Limb (tissue), 2 donors: ENCODE results near the gene DCAF4.
A peak's percentile ranks its signal among the peaks of the same experiment; 100 is the strongest.
"Not testable (repeated sequence)": the region's sequence is repeated elsewhere in the genome, so short reads cannot be mapped to it uniquely, and the experiment has no call there.

Source experiments
- DNase-seq, 2 donors: peaks; one replicate each; pipeline ENCODE4 v3.0.0-alpha.2; 2016; ENCODE audit errors: extremely low spot score in 2 of 2

DCAF4 gene

DNA sequence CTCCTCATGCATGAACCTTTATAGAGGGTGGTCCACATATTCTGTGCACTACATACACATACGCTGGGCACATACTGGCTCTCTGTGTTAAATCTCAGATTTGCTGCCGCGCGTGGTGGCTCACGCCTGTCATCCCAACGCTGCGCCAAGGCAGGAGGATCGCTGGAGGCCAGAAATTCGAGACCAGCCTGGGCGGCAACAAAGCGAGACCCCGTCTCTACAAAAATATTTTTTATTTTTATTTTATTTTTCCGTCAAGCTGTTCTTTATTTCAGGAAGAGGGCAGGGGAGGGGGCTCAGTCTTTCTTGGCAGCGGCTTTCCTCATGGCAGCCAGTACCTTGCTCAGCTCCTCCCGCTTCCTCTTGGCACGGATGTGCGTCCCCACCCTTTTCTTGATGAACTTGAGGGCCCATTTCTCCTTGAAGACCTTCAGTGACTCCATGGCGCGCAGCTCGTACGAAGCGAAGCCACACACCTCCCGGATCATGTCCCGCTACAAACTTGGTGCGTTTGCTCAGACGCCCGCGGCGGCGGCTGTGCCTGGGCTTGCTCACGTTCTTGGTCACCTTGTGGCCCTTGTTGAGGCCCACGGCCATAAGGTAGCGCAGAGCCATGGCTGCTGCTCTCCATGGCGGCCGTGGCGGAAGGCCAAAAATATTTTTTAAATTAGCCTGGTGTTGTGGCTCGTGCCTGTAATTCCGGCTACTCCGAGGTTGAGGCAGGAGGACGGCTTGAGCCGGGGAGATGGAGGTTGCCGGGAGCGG, 3.2 kb downstream of the DCAF4 start:
- no peak for DNase-seq

DNA sequence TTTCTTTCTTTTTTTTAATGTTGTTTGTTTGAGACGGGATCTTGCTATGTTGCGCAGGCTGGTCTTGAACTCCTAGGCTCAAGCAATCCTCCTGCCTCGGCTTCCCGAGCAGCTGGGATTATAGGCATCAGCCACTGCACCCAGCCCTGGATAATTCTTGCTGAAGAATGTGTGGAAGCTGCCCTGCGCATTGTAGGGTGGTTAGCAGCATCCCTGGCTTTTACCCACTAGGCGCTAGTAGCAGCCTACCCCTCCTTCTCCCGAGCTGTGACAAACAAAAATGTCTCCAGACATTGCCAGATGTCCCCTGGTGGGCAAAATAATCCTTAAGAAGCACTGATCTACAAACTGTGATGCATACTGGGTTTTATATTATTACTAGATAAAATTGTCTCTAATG, 6.6 kb downstream of the DCAF4 start:
- no peak for DNase-seq

DNA sequence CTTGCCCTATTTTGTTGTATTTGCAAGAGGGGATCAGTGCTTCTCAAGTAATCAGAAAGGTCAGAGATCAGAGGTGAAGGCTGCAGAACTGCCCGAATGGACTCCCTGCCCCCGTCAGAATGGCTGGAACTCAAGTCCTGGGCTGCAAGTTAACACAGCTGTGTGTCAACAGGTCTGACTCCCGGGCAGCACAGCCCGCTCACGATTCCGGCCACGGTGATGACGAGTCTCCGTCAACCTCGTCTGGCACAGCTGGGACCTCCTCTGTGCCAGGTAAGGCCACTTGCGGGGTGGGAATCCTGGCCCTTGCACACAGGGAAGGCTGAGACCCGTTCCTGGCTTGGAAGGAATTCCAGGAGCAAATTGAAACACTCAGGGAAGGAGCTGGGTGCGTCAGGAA, 13.4 kb downstream of the DCAF4 start:
- DNase-seq: no peak

DNA sequence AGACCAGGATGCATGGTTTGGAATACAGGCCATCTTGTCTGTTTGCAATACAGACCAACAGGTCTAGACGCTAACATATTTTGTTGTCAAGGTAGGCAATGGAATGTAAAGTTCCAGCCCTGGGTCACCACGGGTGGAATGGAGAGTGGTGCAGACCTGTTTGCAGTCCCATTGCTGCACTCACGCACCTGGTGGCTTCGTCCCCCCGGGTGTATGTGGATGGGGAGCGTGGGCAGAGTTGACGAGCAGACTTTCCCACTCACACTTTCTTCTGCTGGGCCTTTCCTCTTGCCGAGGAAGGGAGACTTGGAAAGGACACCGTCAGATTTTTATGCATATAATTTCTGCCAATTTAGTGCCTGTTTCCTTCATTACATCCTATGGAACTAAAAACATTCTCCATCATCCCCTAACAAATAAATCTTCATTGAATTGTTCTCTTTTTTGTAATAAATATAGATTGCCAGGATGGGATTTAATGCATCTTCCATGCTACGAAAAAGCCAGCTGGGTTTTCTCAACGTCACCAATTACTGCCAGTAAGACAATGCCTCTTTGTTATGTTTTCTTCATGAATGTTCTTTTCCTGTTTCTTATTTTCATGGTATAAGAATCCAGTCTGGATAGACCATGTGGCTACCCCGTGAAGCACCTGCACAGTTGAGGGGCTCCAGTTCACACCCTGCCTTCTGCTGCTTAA, 15.2 kb downstream of the DCAF4 start:
- DNase-seq: no peak

DNA sequence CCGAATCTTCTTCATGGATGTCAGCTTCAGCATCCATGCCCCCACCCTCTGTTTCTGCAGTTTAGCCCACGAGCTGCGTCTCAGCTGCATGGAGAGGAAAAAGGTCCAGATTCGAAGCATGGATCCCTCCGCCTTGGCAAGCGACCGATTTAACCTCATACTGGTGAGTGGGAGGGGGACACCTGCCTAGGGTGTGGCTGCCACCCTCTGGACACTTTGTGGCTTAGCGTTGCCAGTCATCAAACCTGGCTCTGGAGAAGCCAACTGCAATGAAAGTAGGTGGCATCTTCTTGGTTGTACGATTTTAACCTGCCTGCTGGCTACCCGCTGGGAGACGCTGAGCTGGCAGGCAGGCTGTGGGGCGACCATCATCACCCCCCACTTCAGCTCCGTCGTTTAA, 16.7 kb downstream of the DCAF4 start:
- DNase-seq: no peak

DNA sequence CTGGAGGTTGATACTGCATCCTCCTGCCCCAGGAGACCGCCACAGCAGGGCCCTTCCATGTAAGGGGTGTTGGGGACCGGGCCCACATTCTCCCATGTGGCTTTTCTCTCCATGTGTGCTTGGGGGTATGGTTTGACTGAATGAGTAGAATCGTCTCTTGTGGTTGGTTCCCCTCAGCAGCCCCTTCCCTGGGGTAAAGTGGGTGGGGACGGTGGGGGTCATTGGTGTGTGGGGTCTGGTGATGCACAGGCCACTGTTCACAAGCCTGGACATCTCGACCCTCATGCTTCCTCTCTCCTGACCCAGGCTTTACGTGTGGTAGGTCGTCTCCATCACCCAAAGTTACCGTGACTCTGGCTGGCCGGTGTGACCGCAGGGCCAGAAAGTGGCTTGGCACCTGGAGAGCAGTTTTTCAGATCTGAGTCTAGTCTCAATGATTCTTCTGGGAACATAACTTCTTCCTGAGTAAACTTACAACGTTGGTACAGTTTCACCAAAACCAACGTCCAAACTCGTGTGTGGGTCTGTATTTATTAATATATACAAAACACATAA, 17.7 kb downstream of the DCAF4 start:
- DNase-seq: no peak

DNA sequence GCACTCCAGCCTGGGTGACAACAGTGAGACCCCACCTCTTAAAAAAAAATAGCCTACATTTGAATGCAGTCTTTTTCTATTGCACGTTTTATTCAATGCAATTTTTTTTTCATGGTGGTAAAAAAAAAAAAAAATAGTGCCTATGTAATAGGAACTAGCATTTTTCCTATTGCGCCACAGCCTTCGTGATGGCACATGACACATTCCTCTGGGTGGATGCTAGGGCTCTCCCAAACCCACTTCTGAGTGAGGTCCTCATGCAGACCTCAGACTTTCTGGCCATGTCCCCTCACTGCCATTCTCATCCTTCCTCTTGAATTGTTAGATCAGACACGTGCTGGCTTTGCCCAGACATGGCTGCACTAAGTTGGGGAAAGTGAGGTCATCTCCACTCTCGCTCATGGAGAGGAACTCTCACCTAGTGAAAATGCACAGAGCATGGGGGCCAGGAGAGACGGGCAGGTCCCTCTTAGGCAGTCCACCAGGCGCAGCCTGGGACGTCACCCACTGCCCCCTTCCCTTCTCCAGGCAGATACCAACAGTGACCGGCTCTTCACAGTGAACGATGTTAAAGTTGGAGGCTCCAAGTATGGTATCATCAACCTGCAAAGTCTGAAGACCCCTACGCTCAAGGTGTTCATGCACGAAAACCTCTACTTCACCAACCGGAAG, 19.2 kb downstream of the DCAF4 start:
- no peak for DNase-seq

- DNase-seq: no peak
Observed at GRCh38 chr14:72946491-72946890, 20.2 kb downstream of the DCAF4 start.

DNA sequence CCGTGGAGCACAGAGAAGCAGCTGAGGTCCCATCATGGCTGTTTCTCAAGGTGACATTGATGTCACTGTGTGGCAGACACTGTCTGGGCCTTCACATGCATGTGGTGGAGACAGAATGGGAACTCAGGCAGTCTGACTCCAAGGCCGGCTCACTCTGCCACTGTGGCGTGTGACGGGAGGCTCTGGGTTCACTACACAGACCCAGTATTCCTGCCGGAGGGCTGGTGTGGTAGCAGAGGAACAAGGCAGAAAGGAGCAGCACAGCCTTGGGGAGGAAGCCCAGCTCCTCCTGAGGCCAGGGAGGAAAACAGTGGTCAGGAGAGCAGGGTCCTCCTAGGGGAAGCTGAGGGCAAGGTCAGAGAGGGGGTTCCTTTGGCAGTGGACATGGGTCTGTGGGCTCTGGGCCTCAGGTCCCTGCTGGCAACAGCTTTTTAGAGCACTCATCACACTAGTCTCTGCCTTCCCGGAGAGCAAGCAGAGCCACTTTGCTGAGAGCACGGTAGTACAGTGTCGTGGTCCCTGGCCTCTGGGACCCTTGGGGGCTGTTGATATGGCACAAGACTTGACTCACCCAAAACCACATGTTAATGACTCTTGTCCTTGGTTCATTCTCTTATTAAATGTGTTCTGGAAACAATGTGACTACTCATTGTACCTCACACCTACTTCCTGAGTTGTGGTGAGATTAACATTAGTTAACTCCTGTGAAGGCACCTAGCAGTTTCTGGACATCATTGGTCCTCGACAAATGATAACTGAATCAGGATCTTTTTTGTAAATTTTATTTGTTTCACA, 21.3 kb downstream of the DCAF4 start:
- DNase-seq: no peak

DNA sequence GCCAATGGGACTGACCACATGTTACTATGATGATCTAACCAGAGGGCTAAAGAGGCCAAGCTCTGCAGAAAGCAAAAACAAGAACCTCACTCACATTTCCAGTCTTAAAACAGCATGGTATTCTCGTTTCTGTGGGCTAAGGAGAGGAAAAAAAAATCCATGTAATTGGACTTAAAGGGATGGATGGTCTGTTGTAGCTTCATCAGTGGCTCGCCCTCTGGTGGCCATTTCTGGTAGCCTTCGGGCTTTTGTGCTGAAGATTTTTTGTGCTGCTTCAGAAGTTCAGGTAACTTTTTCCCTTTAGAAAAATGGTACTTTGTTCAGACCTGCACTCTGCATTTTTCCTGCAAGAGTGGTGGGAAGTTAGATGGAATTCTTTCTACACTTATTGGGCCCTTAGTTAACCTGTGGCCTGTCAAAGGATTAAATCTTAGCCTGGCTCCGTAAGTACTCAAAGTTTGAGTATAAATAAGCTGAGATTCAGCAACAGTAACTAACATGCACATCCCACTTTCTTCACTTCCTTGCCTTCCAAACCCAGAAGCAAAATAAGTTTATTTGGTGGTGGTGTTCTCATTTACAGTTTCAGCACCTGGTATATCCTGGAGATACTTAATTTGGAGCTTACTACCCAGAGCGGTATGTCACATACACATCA, 22.3 kb downstream of the DCAF4 start:
- DNase-seq: peak; percentile 36 to 81

DNA sequence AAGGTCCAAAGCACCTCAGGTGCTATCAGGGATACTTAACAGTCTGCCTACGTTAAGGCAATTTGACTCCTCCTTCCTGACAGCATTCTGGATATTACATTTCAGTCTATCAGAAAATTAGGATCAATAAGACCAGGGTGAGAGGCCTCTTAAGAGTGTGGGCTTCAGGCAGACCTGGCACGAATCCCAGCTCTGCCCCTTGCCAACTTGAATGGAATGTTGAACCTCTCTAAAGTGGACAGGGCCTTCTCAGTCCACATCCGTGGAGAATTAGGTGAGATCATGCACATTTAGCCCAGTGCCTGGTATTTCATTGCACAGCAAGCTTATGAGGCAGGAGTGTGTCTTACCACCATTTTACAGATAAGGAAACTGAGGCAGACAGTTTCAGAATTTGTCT, 25.9 kb downstream of the DCAF4 start:
- no peak for DNase-seq

GRCh38 chr14:72956741-72957140, 30.5 kb downstream of the DCAF4 start:
- DNase-seq: not testable (repeated sequence)

DNA sequence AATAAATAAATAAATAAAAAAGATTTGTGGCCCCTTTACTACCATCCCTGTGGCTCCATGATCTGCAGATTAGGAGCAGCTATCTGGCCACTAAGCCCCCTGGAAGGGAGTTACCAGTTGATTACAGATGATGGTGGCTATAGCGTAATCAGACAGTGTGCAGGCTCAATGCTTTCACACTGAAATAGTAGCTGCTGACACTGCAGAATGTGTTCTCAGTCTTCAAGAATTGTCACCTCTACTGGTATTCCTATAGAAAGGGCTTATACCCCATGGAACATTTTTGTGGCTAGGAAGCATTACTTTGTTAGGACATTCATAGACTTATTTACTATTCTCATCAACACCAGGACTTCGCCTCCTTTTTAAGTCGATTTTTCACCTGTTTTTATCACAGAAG, 30.9 kb downstream of the DCAF4 start:
- DNase-seq: no peak

GRCh38 chr14:72958548-72958947, 32.3 kb downstream of the DCAF4 start:
- DNase-seq: no peak

DNA sequence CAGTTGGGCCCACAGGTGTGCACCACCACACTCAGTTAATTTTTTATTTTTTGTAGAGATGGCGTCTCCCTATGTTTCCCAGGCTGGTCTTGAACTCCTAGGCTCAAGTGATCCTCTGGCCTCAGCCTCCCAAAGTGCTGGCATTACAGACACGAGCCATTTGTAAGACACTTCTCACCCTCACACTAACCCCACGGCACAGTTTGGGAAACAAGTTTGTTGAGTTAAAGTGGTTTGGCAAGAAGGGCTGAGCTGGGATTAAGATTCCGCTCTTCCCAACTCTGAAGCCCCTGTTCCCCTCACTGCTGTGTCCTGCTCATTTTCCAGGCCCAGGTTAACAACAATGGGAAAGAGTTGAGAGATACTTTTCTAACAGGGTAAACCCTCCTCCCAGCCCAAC, 34.8 kb downstream of the DCAF4 start:
- not testable (repeated sequence) for DNase-seq

- DNase-seq: no peak
Observed at GRCh38 chr14:72961579-72962335, 35.5 kb downstream of the DCAF4 start.

DNA sequence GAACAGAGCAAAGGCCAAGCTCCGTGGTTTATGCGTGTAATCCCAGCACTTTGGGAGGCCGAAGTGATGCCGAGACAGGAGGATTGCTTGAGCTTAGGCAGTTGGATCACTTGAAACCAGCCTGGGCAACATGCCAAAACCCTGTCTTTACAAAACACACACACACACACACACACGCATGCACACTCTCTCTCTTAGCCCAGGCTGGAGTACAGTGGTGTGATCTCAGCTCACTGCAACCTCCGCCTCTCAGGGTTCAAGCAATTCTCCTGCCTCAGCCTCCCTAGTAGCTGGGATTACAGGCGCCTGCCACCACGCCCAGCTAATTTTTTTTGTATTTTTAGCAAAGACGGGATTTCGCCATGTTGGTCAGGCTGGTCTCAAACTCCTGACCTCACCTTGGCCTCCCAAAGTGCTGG, 36.1 kb downstream of the DCAF4 start:
- peak in 1 of 2 donors; percentile 57 for DNase-seq

- DNase-seq: no peak
Observed at GRCh38 chr14:72962829-72963312, 36.6 kb downstream of the DCAF4 start.

DNA sequence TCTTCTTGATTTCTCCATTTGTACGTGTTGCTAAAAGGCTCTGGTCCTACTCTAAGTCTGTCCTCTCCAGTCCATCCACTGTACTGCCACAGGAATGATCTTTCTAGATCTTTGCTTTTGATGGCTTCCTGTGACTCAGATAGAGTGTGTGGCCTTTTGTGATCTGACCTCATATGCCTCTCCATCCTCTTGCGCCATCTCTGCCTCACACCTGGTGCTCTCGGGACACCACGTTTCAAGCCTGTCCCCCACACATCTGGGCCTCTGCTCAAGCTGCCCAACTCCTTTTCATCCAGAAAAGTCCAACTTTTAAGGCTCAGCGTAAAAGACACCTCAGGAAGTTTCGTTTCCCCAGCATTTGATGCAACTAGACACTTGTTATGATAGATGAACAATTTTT, 39.0 kb downstream of the DCAF4 start:
- no peak for DNase-seq

DNA sequence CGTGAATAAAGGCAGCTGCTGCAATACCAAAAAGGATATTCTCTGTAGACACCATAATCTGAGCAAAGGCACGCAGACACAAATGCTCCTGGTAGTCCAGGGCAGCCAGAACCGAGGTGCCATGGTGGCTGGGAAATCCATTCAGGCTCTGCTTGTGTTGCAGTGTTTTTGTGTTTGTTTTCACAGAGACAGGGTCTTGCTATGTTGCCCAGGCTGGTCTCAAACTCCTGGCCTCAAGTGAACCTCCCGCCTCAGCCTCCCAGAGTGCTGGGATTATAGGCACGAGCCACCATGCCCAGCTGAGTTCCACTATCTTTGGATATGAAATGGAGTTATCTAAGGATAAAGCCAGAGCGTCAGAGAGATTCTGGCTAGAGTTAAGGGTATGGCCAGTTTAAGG, 39.8 kb downstream of the DCAF4 start:
- DNase-seq: no peak
